GM12878 (cell line): ENCODE results near the gene RSPH1. TPM values are rescaled to one million over a fixed set of nuclear protein-coding genes. Genes with fewer than 3 reads are reported as not detected.

ENCODE experiments used
- BHLHE40 ChIP-seq, 2 experiments: fragments of 450-650 bp in 1 of 2; IDR thresholded peaks; 2 replicates each; pipeline ENCODE4 v1.6.1; 2011 to 2017; ENCODE audit warnings: low read depth in 2 of 2, borderline replicate concordance in 1 of 2, improper control_type of control experiment in 1 of 2, low read length in 1 of 2, mild to moderate bottlenecking in 1 of 2
- CBX5 ChIP-seq: sonication (generic); IDR thresholded peaks from 2 replicates; pipeline ENCODE4 v1.6.1; 2016; ENCODE audit warnings: low read depth, moderate library complexity, mild to moderate bottlenecking, inconsistent platforms
- EGR1 ChIP-seq, 2 experiments: IDR thresholded peaks; 1 replicate in 1 of 2; 2 replicates in 1 of 2; pipeline ENCODE4 v1.6.1; 2011 to 2012; ENCODE audit warnings: low read depth in 2 of 2, low read length in 2 of 2, borderline replicate concordance in 1 of 2, mild to moderate bottlenecking in 1 of 2, moderate library complexity in 1 of 2
- GATAD2B ChIP-seq: fragments of 450-650 bp; conservative IDR thresholded peaks from 2 replicates; pipeline ENCODE4 v1.6.1; 2017; ENCODE audit warnings: low read depth, mild to moderate bottlenecking, moderate library complexity
- HDGF ChIP-seq: fragments of 450-650 bp; IDR thresholded peaks from 2 replicates; pipeline ENCODE4 v1.6.1; 2016; ENCODE audit warnings: antibody characterized with exemption
- JUNB ChIP-seq: IDR thresholded peaks from 2 replicates; pipeline ENCODE4 v1.6.1; 2016; ENCODE audit warnings: antibody characterized with exemption, mild to moderate bottlenecking
- KLF5 ChIP-seq: fragments of 450-650 bp; IDR thresholded peaks from 2 replicates; pipeline ENCODE4 v1.6.1; 2014; ENCODE audit warnings: mild to moderate bottlenecking; ENCODE audit not compliant: partially characterized antibody
- MXI1 ChIP-seq: fragments of 150-350 bp; IDR thresholded peaks from 2 replicates; pipeline ENCODE4 v1.6.1; 2011; ENCODE audit warnings: low read depth, mild to moderate bottlenecking, inconsistent platforms, low read length, improper control_type of control experiment
- NBN ChIP-seq: fragments of 450-650 bp; IDR thresholded peaks from 2 replicates; pipeline ENCODE4 v1.6.1; 2016
- NFIC ChIP-seq: IDR thresholded peaks from 2 replicates; pipeline ENCODE4 v1.6.1; 2012; ENCODE audit warnings: low read depth, mild to moderate bottlenecking, inconsistent platforms, low read length, moderate library complexity
- NR2F1 ChIP-seq: fragments of 450-650 bp; conservative IDR thresholded peaks from 2 replicates; pipeline ENCODE4 v1.6.1; 2017; ENCODE audit warnings: mild to moderate bottlenecking
- PAX5 ChIP-seq: IDR thresholded peaks from 2 replicates; pipeline ENCODE4 v1.6.1; 2011; ENCODE audit warnings: low read depth, low read length, borderline replicate concordance
- PAX8 ChIP-seq: fragments of 450-650 bp; IDR thresholded peaks from 2 replicates; pipeline ENCODE4 v1.6.1; 2017; ENCODE audit warnings: mild to moderate bottlenecking, moderate library complexity
- POLR2A ChIP-seq: IDR thresholded peaks from 2 replicates; pipeline ENCODE4 v1.6.1; 2011; ENCODE audit warnings: low read depth, mild to moderate bottlenecking, low read length
- POLR2AphosphoS5 ChIP-seq: IDR thresholded peaks from 2 replicates; pipeline ENCODE4 v1.6.1; 2011; ENCODE audit warnings: mild to moderate bottlenecking, low read length, inconsistent platforms
- RAD21 ChIP-seq: IDR thresholded peaks from 2 replicates; pipeline ENCODE4 v1.6.1; 2011; ENCODE audit warnings: mild to moderate bottlenecking, low read depth, low read length, moderate library complexity; ENCODE audit not compliant: insufficient read depth
- SMAD5 ChIP-seq: IDR thresholded peaks from 2 replicates; pipeline ENCODE4 v1.6.1; 2016; ENCODE audit warnings: antibody characterized with exemption, low read depth
- SMARCA5 ChIP-seq: fragments of 450-650 bp; IDR thresholded peaks from 2 replicates; pipeline ENCODE4 v1.6.1; 2017; ENCODE audit warnings: mild to moderate bottlenecking
- SRF ChIP-seq, 2 experiments: IDR thresholded peaks; 2 replicates each; pipeline ENCODE4 v1.6.1; 2011; ENCODE audit warnings: low read depth in 2 of 2, low read length in 2 of 2, mild to moderate bottlenecking in 1 of 2, moderate library complexity in 1 of 2
- SUZ12 ChIP-seq: fragments of 200-600 bp; sonication (generic); IDR thresholded peaks from one replicate; pipeline ENCODE4 v1.6.1; 2018; ENCODE audit warnings: antibody characterized with exemption, mild to moderate bottlenecking; ENCODE audit not compliant: unreplicated experiment
- TCF12 ChIP-seq: IDR thresholded peaks from 2 replicates; pipeline ENCODE4 v1.6.1; 2011; ENCODE audit warnings: low read depth, mild to moderate bottlenecking, low read length
- YY1 ChIP-seq: IDR thresholded peaks from 2 replicates; pipeline ENCODE4 v1.6.1; 2011; ENCODE audit warnings: low read depth, mild to moderate bottlenecking, low read length
- ZNF274 ChIP-seq: IDR thresholded peaks from one replicate; pipeline ENCODE4 v1.8.0; 2011; ENCODE audit not compliant: insufficient read length, insufficient read depth
- polyA plus RNA-seq, 11 experiments: library from polyadenylated mRNA; depleted of rRNA in 4 of 11; unstranded in 6 of 11; stranded (reverse) in 5 of 11; fragments of >200 nt; fragmentation: Nextera tagmentation in 4 of 11; fragmentation: Illumina TruSeq in 1 of 11; extraction: Ambion mirVana in 4 of 11; extraction: Trizol in 1 of 11; gene quantifications; 1 replicate in 1 of 11; 2 replicates in 10 of 11; pipeline versions ENCODE4 v1.2.1 to v1.2.3, GENCODE V29; 2011 to 2016; ENCODE audit warnings: inconsistent platforms in 2 of 11, missing spikeins in 2 of 11, low read depth in 1 of 11
- total RNA-seq, 4 experiments: library from RNA; depleted of rRNA in 3 of 4; stranded (reverse); fragments of >200 nt in 3 of 4; fragmentation: Illumina TruSeq in 1 of 4; extraction: Trizol in 1 of 4; gene quantifications; 2 replicates each; pipeline versions ENCODE4 v1.2.1 to v1.2.3, GENCODE V29; 2013 to 2021
- TF ChIP-seq, protein P1 (sequence below): fragments of 450-650 bp; formaldehyde crosslinking; IDR thresholded peaks from 2 replicates; pipeline ENCODE4 v1.4.0; 2022; ENCODE audit warnings: mild to moderate bottlenecking, moderate library complexity
- TF ChIP-seq, protein P2 (sequence below): fragments of 450-650 bp; IDR thresholded peaks from 2 replicates; pipeline ENCODE4 v1.6.1; 2017; ENCODE audit warnings: mild to moderate bottlenecking, moderate library complexity

The RSPH1 gene
- total and polyA plus RNA-seq, 10 of the 15 experiments (the other 5 are each of a cell fraction or from before 2014, with no cell fraction given): 0.11 to 1.4 (median 0.38) TPM

DNA sequence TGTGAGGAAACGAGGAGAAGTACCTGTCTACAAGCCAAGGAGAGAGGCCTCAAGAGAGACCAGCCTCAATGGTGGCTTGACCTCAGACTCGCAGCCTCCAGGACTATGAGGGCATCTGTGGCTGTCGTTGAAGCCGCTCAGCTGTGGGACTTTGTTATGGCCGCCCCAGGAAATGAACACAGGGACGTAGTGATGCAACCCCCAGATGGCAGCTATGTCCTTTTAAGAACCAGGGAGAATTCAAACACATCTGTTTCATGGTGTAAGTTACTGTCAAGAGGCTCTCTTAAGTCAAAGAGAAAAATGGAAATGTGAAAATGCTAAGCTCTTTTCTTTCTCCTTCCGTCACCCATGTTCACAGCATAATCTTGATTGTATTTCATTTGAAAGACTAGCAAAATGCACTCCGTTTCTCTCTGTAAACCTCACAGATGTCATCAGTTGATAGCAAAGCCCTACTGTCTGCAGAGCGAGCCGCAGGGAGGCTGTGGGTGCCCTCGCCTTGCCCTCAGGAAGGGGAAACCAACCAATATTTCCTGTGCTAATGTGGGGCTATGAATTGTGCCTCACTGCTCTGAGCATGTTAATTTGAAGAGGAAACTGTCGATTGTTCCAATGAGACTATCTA is 71.0 kb downstream of the RSPH1 start (continued):
- TF ChIP-seq, protein P1, sequence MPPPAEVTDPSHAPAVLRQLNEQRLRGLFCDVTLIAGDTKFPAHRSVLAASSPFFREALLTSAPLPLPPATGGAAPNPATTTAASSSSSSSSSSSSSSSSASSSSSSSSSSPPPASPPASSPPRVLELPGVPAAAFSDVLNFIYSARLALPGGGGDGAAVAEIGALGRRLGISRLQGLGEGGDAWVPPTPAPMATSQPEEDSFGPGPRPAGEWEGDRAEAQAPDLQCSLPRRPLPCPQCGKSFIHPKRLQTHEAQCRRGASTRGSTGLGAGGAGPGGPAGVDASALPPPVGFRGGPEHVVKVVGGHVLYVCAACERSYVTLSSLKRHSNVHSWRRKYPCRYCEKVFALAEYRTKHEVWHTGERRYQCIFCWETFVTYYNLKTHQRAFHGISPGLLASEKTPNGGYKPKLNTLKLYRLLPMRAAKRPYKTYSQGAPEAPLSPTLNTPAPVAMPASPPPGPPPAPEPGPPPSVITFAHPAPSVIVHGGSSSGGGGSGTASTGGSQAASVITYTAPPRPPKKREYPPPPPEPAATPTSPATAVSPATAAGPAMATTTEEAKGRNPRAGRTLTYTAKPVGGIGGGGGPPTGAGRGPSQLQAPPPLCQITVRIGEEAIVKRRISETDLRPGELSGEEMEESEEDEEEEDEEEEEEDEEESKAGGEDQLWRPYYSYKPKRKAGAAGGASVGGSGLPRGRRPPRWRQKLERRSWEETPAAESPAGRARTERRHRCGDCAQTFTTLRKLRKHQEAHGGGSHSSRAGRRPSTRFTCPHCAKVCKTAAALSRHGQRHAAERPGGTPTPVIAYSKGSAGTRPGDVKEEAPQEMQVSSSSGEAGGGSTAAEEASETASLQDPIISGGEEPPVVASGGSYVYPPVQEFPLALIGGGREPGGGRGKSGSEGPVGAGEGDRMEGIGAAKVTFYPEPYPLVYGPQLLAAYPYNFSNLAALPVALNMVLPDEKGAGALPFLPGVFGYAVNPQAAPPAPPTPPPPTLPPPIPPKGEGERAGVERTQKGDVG (CRISPR knock-in tag): no peak
- TF ChIP-seq SRF (IDR thresholded peaks at IDR 0.05; ENCODE audit: low read depth in 2 of 2, low read length in 2 of 2): no peak
- TF ChIP-seq EGR1 (IDR thresholded peaks at IDR 0.05; ENCODE audit: borderline replicate concordance in 1 of 2, low read depth in 2 of 2, low read length in 2 of 2): no peak
- 0 out of 2 replicates have a peak, but pooled peaks have one; percentile 4 for TF ChIP-seq RAD21
- no peak for TF ChIP-seq ZNF274
- TF ChIP-seq SMAD5: no peak
- 0 out of 2 replicates have a peak, but pooled peaks have one; percentile 38 for TF ChIP-seq TCF12
- 0 out of 4 replicates have a peak, but pooled peaks of 1 of the 2 experiments have one; percentile 7 for TF ChIP-seq BHLHE40 (IDR thresholded peaks at IDR 0.05; ENCODE audit: borderline replicate concordance in 1 of 2, low read depth in 2 of 2, low read length in 1 of 2)
- no peak for TF ChIP-seq HDGF
- TF ChIP-seq PAX8: no peak
- no peak for TF ChIP-seq NBN
- no peak for TF ChIP-seq SUZ12
- TF ChIP-seq YY1: peak; percentile 85
- TF ChIP-seq PAX5: 0 out of 2 replicates have a peak, but pooled peaks have one; percentile 18
- TF ChIP-seq, protein P2, sequence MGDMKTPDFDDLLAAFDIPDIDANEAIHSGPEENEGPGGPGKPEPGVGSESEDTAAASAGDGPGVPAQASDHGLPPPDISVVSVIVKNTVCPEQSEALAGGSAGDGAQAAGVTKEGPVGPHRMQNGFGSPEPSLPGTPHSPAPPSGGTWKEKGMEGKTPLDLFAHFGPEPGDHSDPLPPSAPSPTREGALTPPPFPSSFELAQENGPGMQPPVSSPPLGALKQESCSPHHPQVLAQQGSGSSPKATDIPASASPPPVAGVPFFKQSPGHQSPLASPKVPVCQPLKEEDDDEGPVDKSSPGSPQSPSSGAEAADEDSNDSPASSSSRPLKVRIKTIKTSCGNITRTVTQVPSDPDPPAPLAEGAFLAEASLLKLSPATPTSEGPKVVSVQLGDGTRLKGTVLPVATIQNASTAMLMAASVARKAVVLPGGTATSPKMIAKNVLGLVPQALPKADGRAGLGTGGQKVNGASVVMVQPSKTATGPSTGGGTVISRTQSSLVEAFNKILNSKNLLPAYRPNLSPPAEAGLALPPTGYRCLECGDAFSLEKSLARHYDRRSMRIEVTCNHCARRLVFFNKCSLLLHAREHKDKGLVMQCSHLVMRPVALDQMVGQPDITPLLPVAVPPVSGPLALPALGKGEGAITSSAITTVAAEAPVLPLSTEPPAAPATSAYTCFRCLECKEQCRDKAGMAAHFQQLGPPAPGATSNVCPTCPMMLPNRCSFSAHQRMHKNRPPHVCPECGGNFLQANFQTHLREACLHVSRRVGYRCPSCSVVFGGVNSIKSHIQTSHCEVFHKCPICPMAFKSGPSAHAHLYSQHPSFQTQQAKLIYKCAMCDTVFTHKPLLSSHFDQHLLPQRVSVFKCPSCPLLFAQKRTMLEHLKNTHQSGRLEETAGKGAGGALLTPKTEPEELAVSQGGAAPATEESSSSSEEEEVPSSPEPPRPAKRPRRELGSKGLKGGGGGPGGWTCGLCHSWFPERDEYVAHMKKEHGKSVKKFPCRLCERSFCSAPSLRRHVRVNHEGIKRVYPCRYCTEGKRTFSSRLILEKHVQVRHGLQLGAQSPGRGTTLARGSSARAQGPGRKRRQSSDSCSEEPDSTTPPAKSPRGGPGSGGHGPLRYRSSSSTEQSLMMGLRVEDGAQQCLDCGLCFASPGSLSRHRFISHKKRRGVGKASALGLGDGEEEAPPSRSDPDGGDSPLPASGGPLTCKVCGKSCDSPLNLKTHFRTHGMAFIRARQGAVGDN: peak; percentile 56
- TF ChIP-seq NR2F1: no peak
- TF ChIP-seq CBX5: no peak
- TF ChIP-seq POLR2AphosphoS5: peak; percentile 71
- TF ChIP-seq JUNB: no peak
- no peak for TF ChIP-seq SMARCA5
- TF ChIP-seq GATAD2B: 0 out of 2 replicates have a peak, but pooled peaks have one; percentile 24
- no peak for TF ChIP-seq NFIC
- TF ChIP-seq MXI1: no peak
- no peak; the same call in 1 of the 2 replicates for TF ChIP-seq POLR2A
- no peak for TF ChIP-seq KLF5
